ENCODE measurements around the gene SCYGR4. TPM values are rescaled to one million over a fixed set of nuclear protein-coding genes. Genes with fewer than 3 reads are reported as not detected.

SCYGR4 gene
- total RNA-seq, 3 donors from 2014 or later, result not detected

DNA sequence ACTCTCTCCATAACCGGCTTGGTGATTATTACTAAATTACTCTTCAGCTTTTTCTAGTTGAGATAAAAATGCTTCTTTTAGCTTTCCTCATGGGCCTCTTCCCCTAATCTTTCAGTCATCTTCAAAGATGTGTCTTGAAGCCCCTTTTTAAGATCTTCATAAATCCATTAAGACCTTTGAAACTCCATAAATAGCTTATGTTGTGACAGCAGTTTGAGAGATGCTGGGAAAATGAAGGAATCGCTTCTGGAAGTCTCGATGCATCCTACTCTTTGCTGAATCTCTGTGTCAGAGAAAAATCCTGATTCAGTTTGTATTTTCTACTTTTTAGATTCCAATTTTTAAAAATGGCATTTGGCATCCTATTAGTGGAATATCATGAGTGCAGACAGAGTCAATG is 13.0 kb downstream of the SCYGR4 start:
- TF ChIP-seq, protein P1, sequence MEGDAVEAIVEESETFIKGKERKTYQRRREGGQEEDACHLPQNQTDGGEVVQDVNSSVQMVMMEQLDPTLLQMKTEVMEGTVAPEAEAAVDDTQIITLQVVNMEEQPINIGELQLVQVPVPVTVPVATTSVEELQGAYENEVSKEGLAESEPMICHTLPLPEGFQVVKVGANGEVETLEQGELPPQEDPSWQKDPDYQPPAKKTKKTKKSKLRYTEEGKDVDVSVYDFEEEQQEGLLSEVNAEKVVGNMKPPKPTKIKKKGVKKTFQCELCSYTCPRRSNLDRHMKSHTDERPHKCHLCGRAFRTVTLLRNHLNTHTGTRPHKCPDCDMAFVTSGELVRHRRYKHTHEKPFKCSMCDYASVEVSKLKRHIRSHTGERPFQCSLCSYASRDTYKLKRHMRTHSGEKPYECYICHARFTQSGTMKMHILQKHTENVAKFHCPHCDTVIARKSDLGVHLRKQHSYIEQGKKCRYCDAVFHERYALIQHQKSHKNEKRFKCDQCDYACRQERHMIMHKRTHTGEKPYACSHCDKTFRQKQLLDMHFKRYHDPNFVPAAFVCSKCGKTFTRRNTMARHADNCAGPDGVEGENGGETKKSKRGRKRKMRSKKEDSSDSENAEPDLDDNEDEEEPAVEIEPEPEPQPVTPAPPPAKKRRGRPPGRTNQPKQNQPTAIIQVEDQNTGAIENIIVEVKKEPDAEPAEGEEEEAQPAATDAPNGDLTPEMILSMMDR (IDR thresholded peaks at IDR 0.05), result no peak
- H3K36me3 ChIP-seq (ENCODE audit: low read depth), result no peaks in the 10 kb centered on the region
- H3K9me3 ChIP-seq, result no peaks in the 10 kb centered on the region
- DNase-seq (no peak), ATAC-seq (no peak)
- intact Hi-C loops (cut with DNase I, micrococcal nuclease), result no loop called here
- H3K4me1 ChIP-seq (ENCODE audit: low read depth), result no peaks in the 10 kb centered on the region
- H3K4me3 ChIP-seq, result no peak overlapping the region

DNA sequence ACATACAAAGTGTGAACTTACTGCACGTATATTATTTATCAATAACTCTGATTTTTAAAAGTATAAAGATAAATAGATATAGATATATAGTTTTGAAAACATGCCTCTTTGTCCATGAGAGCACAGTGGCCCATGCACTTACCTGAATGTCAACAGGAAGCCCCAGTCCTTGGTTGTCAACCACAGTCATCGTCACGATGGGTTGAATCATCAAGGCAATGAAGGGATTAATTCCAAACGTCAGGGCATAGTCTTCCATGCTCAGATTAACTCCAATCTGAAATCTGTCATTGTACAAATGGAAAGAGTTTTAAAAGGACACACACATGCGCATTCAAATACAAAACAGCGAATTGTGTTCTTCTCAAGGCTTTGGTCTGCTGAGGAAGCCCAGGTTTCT is 15.5 kb downstream of the SCYGR4 start:
- Histone ChIP-seq H3K9me3 (no peaks in the 10 kb centered on the region), H3K36me3 (ENCODE audit: low read depth) (no peaks in the 10 kb centered on the region), H3K4me3 (no peak overlapping the region), H3K4me1 (ENCODE audit: low read depth) (no peaks in the 10 kb centered on the region)
- intact Hi-C loops (cut with DNase I, micrococcal nuclease), result no loop called here
- no peak for ATAC-seq
- TF ChIP-seq, protein P1 (IDR thresholded peaks at IDR 0.05), result no peak
- DNase-seq, result no peak

DNA sequence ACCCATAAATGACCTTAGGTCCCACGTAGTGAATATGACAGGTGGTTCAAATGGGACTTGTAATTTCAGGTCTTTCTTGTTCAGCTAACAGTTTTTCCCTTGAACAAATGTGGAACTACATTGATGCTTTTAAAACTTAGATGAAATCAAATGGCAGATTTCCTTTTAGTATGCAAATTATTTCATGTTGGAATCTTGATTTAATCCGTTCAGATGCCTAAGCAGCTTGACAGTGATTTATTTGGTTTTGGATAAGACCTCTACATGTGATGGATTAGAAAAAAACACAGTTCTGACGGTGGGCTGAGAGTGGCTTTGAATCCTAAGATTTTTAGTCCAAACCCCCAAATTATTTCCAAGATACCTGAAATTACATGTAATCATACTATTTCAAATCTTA is 16.9 kb downstream of the SCYGR4 start:
- Histone ChIP-seq H3K4me1 (ENCODE audit: low read depth) (no peaks in the 10 kb centered on the region), H3K9me3 (no peaks in the 10 kb centered on the region), H3K36me3 (ENCODE audit: low read depth) (no peaks in the 10 kb centered on the region), H3K4me3 (no peak overlapping the region)
- no peak for ATAC-seq
- DNase-seq, result no peak
- intact Hi-C loops (cut with DNase I, micrococcal nuclease), result no loop called here
- TF ChIP-seq, protein P1 (IDR thresholded peaks at IDR 0.05), result no peak

DNA sequence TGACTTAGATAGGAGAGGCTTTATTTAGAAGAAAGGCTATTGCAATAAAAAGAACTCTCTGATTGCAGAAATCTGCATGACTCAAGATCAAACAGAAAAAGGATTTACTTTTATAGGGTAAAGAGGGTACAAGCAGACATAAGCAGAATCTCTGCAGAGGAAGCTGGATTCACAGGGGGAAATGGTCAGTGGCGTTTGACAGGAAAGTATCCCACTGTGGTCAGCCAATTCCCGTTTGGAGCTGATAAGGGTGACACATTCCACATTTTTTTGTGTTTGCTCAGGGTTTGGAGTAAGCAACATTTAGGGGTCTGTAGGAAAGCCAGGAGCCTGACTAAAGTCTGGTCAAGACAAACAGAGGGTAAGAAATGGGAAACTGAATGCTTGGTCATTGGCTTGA is 25.4 kb downstream of the SCYGR4 start:
- TF ChIP-seq, protein P1 (IDR thresholded peaks at IDR 0.05), result no peak
- intact Hi-C loops (cut with DNase I, micrococcal nuclease), result no loop called here
- Histone ChIP-seq H3K36me3 (ENCODE audit: low read depth) (no peaks in the 10 kb centered on the region), H3K4me3 (no peak overlapping the region), H3K9me3 (no peaks in the 10 kb centered on the region), H3K4me1 (ENCODE audit: low read depth) (no peaks in the 10 kb centered on the region)
- ATAC-seq, result no peak
- no peak for DNase-seq

DNA sequence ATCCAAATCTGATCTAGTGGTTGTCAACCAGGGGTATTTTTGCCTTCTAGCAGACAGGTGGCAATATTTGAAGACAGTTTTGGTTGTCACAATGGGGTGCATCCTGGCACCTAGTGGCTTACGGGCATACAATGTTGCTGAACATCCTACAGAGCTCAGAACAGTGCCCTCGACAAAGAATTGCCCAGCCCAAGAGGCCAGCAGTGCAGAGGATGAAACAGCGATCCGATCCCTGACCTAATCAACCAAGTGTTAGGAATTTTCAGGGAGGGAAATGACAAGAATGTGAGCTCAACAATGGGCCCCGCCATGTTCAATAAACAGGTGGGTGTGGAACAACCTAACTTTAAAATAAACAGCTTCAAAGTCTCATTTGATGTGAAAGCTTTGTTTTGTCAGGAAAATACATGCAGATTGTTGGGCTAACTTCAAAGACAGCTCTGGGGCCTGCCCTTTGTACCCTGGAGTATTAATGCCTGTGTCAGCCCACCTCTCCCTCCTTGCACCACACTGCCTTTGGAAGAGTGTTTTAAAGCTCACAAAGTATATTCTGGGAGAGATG is 26.8 kb downstream of the SCYGR4 start:
- no peak for ATAC-seq
- no peak for DNase-seq
- H3K9me3 ChIP-seq, result no peaks in the 10 kb centered on the region
- H3K4me1 ChIP-seq (ENCODE audit: low read depth), result no peaks in the 10 kb centered on the region
- no peak overlapping the region for H3K4me3 ChIP-seq
- intact Hi-C loops (cut with DNase I, micrococcal nuclease), result no loop called here
- H3K36me3 ChIP-seq (ENCODE audit: low read depth), result no peaks in the 10 kb centered on the region
- TF ChIP-seq, protein P1 (IDR thresholded peaks at IDR 0.05), result no peak

DNA sequence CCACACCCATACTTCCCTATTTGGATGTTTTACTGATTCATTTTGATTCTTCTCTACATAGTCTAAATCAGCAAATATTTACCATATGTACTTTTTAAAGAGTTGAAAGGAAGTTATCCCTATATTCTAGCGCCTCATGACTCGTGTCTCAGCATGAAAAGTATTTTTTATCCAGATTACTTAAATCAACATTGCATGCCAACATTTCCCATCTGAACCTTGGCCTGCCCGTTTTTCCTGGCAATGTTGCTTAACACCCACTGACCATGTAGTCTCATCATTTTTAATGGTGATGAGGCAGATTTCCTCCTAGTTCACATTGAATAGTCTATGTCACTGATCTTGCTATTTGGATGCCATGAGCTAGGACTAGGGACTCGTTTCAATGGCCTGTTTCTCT is 36.1 kb downstream of the SCYGR4 start:
- DNase-seq (no peak), ATAC-seq (no peak)
- TF ChIP-seq, protein P1 (IDR thresholded peaks at IDR 0.05), result no peak

More for the DNA sequence above, 36.1 kb downstream of the SCYGR4 start:
- Histone ChIP-seq H3K9me3 (no peaks in the 10 kb centered on the region), H3K4me3 (no peak overlapping the region), H3K4me1 (ENCODE audit: low read depth) (no peaks in the 10 kb centered on the region), H3K36me3 (ENCODE audit: low read depth) (no peaks in the 10 kb centered on the region)
- intact Hi-C loops (cut with DNase I, micrococcal nuclease), result no loop called here
